Pons (tissue), 1 donor: ENCODE results near the gene NLRP6.

Experiments
- DNase-seq: peaks from one replicate; pipeline ENCODE4 v3.0.0-alpha.2; 2016; ENCODE audit warnings: low spot score

The NLRP6 gene

DNA sequence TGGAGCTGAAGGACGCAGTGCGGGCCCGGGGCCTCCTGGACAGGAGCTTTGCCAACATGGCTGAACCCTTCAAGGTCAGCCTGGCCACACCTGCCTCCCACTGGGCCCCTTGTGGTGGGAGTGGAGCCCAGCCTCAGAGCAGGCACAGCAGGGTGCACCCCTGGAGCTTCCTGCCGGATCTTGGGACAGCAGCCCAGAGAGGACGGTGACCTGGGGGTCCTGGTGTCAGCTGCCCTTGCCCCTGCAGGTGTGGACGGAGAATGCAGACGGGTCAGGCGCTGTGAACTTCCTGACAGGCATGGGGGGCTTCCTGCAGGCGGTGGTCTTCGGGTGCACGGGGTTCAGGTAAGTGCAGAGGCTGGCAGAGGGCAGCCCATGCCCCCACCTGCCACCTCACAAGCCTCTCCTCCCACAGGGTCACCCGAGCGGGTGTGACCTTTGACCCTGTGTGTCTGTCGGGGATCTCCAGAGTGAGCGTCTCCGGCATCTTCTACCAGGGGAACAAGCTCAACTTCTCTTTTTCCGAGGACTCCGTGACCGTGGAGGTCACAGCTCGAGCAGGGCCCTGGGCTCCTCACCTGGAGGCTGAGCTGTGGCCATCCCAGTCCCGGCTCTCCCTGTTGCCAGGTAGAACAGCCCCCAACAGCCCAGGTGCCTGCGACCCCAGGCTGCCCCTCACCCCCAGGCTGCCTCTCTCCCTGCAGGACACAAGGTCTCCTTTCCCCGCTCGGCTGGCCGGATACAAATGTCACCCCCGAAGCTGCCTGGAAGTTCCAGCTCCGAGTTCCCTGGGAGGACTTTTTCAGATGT is 15.8 kb downstream of the NLRP6 start:
- DNase-seq: no peak

DNA sequence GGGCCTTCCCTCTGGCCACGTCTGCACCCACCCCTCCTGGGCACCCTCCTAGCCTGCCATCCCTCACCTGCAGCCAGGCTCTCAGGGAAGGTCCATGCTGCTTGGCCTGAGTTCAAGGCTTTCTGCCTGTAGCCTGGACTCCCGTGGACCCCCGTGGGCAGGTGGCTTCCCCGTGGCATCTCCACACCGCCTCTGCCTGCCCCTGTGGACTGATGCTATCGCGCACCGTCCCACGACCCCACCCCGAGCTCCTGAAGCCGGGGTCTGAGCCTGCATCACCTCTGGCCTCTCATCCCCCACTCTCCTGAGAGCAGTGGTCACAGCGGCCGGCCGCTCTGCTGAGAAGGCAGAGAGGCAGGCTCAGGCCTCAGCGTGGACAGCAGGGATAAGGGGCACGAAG is 16.6 kb downstream of the NLRP6 start:
- DNase-seq: no peak

DNA sequence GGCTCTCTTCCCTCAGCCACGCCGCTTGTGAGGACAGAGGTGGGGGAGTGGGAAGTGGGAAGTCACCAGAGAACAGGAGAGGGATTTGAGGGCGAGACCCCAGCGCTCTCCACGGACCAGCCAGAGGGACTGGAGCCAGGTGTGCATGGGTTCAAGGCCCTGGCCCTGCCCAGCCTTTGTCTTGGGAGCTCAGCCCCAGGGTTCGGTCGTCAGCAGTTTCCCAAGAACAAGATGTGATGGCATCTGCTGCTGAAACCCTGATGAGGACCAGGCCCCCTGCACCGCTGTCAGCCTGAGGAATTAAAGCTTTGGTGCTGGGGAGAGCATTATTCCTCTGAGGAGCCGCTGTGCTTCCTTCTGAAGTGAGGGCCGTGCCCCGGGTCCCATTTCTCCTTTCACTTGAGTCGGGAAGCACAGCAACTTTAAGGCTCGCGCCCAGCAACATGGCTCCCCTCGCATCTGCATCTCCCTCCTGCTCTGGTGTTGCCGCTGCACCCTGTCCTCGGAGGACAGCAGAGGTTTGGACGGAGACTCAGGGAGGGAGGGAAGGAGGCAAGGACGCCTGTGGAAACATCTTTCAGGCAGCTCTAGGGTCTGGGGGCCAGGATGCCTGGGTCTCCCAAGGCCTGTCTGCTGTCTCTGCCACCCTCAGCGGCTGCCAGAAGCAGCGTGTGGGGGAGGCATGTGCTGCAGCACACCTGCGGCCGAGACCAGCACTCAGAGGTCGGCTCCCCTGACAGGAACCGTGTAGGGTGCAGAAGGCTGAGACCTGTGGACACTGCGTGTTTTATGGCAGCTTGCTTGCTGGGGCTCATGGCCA is 17.4 kb downstream of the NLRP6 start:
- DNase-seq: no peak

DNA sequence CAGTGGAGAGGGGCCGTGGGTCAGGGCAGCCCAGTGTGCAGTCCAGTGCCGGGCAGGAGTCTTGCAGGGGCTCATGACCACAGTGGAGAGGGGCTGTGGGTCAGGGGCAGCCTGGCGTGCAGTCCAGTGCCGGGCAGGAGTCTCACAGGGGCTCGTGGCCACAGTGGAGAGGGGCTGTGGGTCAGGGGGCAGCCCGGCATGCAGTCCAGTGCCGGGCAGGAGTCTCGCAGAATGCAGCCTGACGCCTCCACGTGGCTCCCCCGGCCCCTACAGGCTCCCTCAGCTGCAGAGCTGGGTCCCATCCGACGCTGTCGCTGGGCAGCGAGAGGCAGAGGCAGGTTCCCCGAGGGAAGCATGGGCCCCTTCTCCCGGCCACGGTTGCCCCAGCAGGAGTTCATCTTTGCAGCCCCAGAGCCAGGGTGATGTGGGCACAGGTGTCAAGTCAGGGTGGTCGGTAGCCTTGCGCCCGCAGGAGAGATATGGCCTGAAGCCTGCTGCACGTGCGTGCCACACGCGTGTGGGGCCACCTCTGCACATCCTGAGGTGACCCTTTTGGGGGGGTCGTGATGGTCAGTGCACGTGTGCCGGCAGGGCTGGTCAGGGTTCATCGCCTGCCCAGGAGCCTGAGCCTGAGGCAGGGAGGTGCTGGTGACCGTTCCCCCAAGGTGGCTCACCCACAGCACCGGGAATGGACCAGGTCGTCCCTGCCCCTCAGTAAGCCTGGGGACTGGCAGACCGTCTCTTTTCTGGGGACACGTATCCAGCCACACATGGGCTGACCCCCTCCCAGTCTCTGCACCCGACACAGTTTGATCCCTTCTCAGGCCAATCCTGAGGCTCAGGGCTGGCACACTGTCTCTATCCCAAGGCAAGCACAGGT is 18.2 kb downstream of the NLRP6 start:
- no peak for DNase-seq

DNA sequence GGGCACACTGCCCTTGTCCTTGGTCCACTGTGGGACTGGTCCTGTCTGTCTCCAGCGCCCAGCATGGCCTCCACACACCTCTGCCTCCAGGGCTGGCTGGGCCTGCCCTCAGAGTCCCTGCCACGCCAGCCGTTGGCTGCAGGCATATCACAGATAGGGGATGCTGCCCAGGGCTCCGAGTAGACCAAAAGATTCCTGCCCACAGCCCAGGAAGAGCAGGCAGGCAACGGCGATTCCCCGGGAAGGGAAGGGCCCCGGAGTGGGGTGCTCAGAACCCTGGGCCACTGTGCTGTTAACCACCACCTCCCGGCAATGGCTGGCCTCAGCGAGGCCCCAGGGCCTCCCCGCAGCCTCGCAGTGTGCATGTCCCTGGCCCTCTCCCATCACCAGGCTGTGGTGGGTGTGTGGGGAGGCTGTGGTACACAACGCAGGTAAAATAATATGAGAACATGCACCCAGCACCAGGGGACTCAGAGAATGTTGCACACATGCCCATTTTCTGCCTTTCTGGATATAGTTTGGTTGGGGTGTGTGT is 18.9 kb downstream of the NLRP6 start:
- DNase-seq: no peak

DNA sequence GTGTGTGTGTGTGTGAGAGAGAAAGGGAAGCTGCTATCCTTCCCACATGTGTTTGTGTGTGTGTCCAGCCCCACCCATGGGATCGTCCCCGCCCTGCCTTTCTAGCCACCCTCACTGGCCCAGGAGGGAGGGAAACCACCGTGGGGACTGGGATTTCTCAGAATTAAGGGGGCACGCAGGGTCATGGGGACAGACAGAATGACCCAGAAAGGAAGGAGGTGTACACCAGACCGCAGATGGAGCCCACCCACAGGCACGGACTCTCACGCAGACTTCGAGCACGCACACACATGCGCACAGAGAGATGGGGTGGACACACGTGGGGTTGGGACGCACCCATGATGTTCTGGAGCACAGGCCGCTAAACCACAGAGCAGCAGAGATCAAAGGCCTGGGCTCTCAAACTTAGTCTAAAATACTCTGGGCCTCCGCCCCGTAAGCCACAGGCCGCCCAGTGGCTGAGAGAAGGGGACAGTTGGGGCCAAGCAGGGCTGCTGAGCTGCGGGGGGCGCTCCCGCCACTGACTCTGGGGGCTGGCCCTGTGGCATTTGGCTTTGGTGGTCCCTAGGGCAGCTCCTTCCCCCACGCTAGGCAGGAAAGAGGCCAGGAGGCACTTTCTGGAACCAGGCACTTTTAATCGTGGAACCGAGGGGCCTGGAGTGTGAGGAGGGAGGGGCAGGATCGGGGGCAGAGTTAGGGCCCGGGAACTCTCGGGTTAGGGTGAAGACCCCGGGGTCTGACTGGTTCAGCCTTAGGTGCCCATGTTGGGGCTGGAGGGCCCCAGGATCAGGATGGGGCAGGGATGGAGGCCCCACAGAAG is 19.6 kb downstream of the NLRP6 start:
- no peak for DNase-seq

DNA sequence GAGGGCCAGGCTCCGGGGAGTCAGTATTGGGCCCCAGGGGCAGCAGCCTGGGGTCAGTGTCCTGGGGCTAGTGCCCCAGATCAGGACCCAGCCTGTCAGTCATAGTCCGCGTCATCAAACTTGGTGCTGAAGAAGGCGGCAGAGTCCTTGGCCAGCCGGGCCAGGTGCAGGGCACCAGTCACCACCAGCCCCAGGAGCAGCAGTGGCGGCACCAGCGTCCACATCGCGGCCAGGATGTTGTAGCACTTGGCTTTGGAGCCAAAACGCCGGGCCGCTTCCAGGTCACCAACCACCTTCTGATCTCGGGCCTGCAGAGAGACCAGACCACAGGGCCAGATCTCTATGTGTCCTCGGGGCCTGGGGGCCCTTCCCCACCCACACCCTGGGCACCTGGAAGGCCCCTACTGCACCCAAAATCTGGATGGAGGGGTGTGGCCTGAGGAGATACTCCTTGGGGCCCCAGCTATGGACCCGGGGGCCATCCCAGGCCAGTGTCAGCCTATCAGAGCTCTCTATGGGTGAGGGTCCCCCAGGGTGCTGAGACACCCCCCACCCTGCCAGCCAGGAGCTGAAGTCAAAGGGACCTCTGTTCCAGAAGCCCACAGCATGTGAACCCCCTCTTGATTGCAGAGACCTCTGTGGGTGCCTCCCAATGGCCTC is 20.3 kb downstream of the NLRP6 start:
- no peak for DNase-seq

DNA sequence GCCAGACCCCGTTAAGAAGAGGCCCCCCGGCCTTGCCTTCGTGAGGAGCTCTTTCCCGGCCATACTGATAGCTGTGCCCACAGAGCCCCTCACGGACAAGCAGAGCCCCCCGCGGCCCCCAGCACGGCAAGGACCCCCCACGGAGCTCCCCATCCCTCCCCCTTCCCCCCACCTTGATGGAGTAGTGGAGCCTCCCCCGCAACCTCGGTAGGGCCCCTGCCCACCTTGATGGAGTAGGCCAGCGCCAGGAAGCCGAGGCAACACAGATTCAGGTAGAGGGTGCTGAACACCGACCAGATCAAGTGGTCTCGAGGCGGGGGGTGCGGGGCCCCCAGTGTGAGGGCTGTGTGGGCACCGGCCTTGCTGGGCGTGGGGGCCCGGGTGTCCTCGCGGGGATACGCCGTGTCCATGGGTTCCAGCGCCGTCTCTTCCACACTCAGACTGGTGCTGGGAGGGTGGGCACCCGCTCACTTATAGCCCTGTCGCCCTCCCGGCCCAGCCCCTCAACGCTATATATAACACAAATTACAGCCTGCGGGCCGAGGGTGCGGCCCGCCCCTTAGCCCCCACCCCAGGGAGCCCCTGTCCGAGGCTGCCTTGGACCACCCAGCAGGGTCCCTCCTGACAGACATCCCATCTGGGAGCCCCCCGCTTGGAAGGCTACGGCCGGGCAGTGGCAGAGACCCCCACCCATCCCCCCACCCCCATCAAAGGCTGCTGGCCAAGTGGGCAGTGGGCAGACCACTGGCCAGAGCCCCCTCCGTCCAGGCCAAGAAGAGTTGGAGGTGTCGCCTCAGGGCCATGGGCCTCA is 21.1 kb downstream of the NLRP6 start, which contains the start of gene IFITM5:
TSS of gene IFITM5 (minus strand) at position 446 of the 811 bp plus-strand sequence. CDS start at position 410, 36 bp downstream.
- DNase-seq: no peak

DNA sequence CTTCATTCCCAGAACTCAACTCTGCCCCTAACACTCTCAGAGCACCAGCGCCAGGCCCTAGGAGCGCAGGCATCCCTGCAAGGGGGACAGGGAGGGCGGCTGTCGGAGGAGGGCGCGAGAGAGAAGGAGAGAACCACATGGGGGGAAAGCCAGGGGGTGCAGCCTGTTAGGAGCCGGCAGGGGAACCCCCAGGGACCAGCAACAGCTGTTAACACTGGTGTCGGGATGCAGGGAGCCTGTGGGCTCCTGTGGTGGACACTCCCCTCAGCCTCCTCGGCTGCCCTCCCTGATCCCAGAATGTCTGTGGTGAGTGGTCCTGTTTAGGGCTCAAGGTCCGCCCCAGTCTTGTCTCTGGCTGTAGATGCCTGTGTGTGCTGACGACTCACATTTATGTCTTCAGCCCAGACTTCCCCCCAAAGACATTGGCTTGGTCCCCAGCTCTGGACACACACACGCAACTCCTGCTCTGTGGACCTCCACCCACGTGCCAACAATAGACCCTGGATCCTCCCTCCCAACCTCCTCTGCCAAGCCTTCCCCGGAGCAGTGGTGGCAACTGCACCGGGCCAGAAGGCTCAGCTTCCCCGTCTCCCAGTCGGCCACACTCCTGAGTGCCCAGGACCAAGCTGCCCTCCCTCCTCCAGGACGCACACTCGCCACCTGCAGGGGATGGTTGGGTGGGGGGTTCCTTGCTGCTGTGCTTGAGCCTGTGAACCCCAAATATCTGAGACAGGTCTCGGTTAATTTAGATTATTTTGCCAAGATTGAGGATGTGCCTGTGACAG is 21.9 kb downstream of the NLRP6 start:
- DNase-seq: no peak

DNA sequence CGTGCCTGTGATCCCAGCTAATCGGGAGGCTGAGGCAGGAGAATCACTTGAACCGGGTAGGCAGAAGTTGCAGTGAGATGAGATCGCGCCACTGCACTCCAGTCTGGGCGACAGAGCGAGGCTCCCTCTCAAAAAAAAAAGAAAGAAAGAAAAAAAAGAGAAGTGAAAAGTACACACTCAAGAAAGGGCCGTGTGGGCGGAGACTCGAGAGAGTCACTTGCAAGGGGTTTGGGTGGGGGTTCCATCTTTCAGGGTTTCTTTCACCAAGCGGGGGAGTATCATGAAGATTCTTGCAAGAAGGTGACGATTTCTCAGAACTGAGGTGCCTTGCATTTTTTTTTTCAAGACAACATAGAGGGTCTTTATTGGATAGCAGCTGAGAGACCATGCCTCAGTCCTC is 25.2 kb downstream of the NLRP6 start:
- no peak for DNase-seq

DNA sequence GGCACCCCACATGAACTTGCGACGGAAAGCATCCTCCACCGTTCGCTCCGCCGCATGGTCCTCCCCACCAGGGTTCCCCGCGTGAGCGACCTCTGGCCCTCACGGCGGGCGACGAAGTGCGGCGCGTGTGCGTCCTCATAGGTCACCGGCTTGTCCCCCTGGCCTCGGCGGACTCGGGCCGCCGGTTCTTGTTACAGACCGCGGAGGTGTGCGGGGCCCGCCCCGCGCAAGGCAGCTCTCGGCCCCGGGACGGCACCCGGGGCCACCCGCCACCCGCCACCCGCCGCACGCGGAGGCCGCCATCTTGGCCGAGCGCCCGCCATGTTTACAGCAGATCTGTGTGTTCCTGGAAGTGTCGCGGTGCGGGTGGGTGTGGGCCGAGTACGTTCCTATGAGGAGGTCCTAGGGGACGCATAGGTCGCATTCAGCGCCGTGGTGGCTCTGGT is 25.9 kb downstream of the NLRP6 start:
- DNase-seq: no peak

DNA sequence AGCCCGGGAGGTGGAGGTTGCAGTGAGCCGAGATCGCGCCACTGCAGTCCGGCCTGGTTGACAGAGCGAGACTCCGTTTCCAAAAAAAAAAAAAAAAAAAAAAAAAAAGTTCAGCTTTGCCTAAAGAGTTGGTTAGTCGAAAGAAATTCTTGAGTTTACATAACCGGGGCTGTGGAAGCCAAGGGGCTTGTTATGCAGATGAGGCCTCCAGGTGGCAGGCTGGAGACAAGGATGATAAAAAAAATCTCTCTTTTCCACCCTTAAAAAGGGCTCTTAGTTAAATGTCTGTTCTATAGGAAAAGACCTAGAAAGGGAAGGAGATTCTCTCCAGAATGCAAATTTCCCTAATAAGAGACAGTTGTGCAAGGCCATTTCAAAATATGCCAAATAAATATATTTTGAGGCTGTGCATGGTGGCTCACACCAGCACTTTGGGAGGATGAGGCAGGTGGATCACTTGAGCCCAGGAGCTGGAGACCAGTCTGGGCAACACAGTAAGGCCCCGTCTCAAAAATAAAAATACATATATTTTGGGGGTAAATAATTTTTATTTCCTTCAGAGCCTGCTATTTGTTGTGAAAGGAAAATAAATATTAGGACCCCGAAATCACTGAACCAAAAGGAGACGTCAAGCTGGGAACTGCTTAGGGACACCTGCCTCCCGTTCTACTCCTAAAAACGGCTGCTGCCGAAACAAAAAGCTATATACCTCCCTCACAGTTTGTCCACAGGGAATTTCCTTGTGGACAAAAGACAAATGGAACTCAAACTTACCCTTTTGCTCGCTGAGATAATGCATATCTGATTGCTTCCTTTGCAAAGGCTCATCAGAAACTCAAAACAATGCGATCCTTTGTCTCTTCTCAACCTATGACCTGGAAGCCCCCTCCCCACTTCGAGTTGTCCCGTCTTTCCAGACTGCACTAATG is 27.0 kb downstream of the NLRP6 start:
- DNase-seq: peak; percentile 45

DNA sequence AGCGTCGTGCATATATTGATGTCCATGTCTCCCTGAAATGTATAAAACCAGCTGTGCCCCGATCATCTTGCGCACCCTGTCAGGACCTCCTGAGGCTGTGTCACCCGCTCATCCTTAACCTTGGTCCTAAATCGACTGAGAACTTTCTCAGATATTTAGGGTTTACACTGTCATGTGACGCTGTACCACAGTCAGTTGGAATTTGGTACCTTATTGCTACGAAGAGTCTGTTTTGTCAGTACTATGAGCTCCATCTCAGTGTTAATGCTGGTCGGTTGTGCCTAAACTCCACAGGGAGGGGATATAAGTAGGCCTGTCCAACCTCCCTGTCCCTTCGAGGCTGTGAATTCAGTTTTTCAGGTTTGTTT is 27.6 kb downstream of the NLRP6 start:
- no peak for DNase-seq

DNA sequence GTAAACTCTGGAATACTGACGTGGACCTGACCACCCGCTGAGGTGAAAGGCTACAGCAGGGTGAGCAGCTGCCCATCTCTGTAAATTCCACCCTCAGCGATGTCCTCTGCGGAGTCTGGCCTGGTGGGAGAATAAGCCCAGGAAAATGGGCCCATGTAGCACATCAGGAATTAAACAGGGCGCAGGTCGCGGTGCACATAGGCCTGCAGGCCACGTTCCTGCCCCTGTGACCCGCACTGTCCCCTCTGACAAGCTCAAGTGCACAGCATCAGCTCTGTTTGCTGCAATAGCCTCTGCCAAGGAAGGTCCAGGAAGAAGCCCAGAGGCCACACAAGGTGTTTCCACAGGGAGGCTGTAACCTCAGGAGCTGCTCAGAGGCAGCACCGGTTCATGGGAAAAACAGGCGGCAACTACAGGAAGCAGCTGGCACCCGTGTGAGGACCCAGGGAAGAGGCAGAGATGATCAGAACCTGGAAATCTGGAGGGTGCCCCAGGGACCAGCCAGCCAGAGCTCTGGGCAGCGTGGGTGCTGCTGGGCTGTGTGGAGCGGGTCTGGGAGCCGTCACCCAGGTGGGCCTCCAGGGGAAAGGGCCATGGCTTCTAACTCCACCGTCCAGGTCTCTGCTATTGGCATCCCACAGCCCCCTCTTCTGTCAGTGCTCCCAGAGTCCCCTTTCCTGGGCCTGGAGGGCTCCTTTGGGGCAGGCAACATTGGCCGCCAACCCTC is 28.6 kb downstream of the NLRP6 start:
- DNase-seq: no peak

DNA sequence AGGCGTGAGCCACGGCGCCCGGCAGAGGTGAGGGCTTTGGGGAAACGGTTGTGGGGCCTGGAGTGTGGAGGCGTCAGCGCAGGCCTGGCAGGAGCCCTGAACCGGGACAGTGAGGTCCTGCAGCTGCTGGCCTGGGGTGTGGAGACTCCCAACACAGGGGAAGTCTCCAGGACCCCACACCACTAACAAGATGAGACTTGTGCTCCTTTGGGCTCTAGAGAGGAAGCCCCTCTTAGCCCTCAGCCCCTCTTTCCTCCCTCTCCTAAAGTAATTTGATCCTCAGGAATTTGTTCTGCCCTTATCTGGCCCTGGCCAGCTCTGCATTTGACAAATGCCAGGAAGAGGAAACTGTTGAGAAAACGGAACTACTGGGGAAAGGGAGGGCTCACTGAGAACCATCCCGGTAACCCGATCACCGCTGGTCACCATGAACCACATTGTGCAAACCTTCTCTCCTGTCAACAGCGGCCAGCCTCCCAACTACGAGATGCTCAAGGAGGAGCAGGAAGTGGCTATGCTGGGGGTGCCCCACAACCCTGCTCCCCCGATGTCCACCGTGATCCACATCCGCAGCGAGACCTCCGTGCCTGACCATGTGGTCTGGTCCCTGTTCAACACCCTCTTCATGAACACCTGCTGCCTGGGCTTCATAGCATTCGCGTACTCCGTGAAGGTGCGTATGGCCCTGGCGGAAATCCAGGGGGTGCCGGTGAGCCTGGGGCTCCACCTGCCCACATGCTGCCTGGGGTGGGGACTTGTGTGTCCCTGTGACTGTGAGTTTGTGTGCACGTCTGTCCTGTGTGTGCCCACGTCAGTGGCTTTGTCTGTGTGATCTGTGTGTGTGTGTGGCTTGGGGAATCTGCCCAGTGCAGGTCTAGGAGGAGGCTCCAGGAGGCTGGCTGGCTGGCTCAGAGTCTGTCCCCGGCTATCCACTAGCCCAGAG is 29.8 kb downstream of the NLRP6 start, which contains the start of gene IFITM2:
TSS of gene IFITM2 (plus strand) at position 51 of the 943 bp plus-strand sequence. CDS start at position 428, 377 bp downstream.
- peak; percentile 47 for DNase-seq
